SKM-1 (cell line): ENCODE measurements around the gene COL9A1.

Experiments used
- DNase-seq: peaks from one replicate; lab custom pipeline; 2025; ENCODE audit not compliant: unreplicated experiment; lab: John Stamatoyannopoulos, UW

Gene COL9A1

GRCh38 chr6:70289299-70289698 lies 13.6 kb downstream of the COL9A1 start:
- no peak for DNase-seq

GRCh38 chr6:70286905-70287304 lies 16.0 kb downstream of the COL9A1 start:
- DNase-seq = no peak

GRCh38 chr6:70285201-70285600 lies 17.7 kb downstream of the COL9A1 start:
- DNase-seq = no peak

- DNase-seq = no peak
These were observed 19.9 kb downstream of the COL9A1 start for GRCh38 chr6:70282919-70283461.

GRCh38 chr6:70282312-70282918 lies 20.5 kb downstream of the COL9A1 start:
- no peak for DNase-seq

- no peak for DNase-seq
These were observed 21.0 kb downstream of the COL9A1 start for GRCh38 chr6:70281923-70282311.

GRCh38 chr6:70280400-70280853 lies 22.5 kb downstream of the COL9A1 start:
- no peak for DNase-seq

GRCh38 chr6:70277470-70277869 lies 25.4 kb downstream of the COL9A1 start:
- DNase-seq = no peak

- no peak for DNase-seq
These were observed 28.5 kb downstream of the COL9A1 start for GRCh38 chr6:70274338-70274737.

GRCh38 chr6:70272071-70272470 lies 30.8 kb downstream of the COL9A1 start:
- no peak for DNase-seq

- DNase-seq = no peak
These were observed 32.4 kb downstream of the COL9A1 start for GRCh38 chr6:70270287-70271005.

- DNase-seq = no peak
These were observed 36.7 kb downstream of the COL9A1 start for GRCh38 chr6:70266142-70266541.

GRCh38 chr6:70264306-70264705 lies 38.6 kb downstream of the COL9A1 start:
- no peak for DNase-seq

GRCh38 chr6:70258483-70258882 lies 44.4 kb downstream of the COL9A1 start:
- no peak for DNase-seq

- DNase-seq = no peak
These were observed 45.1 kb downstream of the COL9A1 start for GRCh38 chr6:70257768-70258273.

GRCh38 chr6:70254784-70255183 lies 48.1 kb downstream of the COL9A1 start:
- DNase-seq = no peak

GRCh38 chr6:70253923-70254322 lies 49.0 kb downstream of the COL9A1 start:
- no peak for DNase-seq

- DNase-seq = no peak
These were observed 50.3 kb downstream of the COL9A1 start for GRCh38 chr6:70252604-70253003.

- no peak for DNase-seq
These were observed 56.8 kb downstream of the COL9A1 start for GRCh38 chr6:70246118-70246517.

- no peak for DNase-seq
These were observed 60.9 kb downstream of the COL9A1 start for GRCh38 chr6:70241991-70242420.

GRCh38 chr6:70241031-70241430 lies 61.9 kb downstream of the COL9A1 start:
- DNase-seq = no peak

GRCh38 chr6:70236343-70236742 lies 66.5 kb downstream of the COL9A1 start:
- DNase-seq = no peak
